PC-9 (cell line): ENCODE data around the gene MAP6D1. TPM values are rescaled to one million over a fixed set of nuclear protein-coding genes. Genes with fewer than 3 reads are reported as not detected.

Source experiments
- Bru-seq: library from RNA; stranded (reverse); fragments of 400-500 nt; gene quantifications from one replicate; lab custom pipeline; 2021; lab: Mats Ljungman, UMichigan
- BruChase-seq, 2 experiments: library from RNA; stranded (reverse); fragments of 400-500 nt; gene quantifications; one replicate each; lab custom pipeline; 2021; lab: Mats Ljungman, UMichigan
- BruUV-seq: library from RNA; stranded (reverse); fragments of 400-500 nt; replicated peaks from 2 replicates; lab custom pipeline; 2021; lab: Mats Ljungman, UMichigan
- CTCF ChIA-PET: fragments of 300-600 bp; sonication (Branson Sonifier 250); formaldehyde crosslinking; loops from one replicate; lab custom pipeline; 2022; ENCODE audit warnings: antibody characterized with exemption; lab: Charles Lee
- POLR2A ChIA-PET: fragments of 300-600 bp; sonication (Branson Sonifier 250); formaldehyde crosslinking; loops from one replicate; lab custom pipeline; 2022; ENCODE audit warnings: antibody characterized with exemption; ENCODE audit not compliant: unreplicated experiment; lab: Charles Lee
- DNase-seq, 2 experiments: peaks; one replicate each; pipeline versions ENCODE4 v3.0.0 to v3.0.0-alpha.2; 2015 to 2022; ENCODE audit warnings: mixed read lengths in 1 of 2
- H2AFZ ChIP-seq: fragments of 200-600 bp; sonication (generic); 2 replicates; pipeline ENCODE4 v1.8.1; 2017; ENCODE audit warnings: antibody characterized with exemption
- H3F3A ChIP-seq: fragments of 200-600 bp; sonication (generic); 2 replicates; pipeline ENCODE4 v1.8.1; 2017; ENCODE audit warnings: antibody characterized with exemption, mild to moderate bottlenecking, low read depth; ENCODE audit not compliant: insufficient read depth
- H3K27ac ChIP-seq: fragments of 200-600 bp; sonication (generic); 2 replicates; pipeline ENCODE4 v1.6.1; 2016; ENCODE audit warnings: mixed run types
- H3K27me3 ChIP-seq: fragments of 200-600 bp; sonication (generic); 2 replicates; pipeline ENCODE4 v1.6.1; 2016; ENCODE audit warnings: low read depth, mixed run types; ENCODE audit not compliant: insufficient read depth
- H3K36me3 ChIP-seq: fragments of 200-600 bp; sonication (generic); 2 replicates; pipeline ENCODE4 v1.6.1; 2016; ENCODE audit warnings: low read depth, mixed run types
- H3K4me1 ChIP-seq: fragments of 200-600 bp; sonication (generic); replicated peaks from 2 replicates; pipeline ENCODE4 v1.6.1; 2016; ENCODE audit warnings: mixed run types; ENCODE audit not compliant: insufficient read depth
- H3K4me2 ChIP-seq: fragments of 200-600 bp; sonication (generic); 2 replicates; pipeline ENCODE4 v1.6.1; 2017; ENCODE audit warnings: mixed run types
- H3K4me3 ChIP-seq: fragments of 200-600 bp; sonication (generic); 2 replicates; pipeline ENCODE4 v1.6.1; 2016; ENCODE audit warnings: mixed run types
- H3K79me2 ChIP-seq: fragments of 200-600 bp; sonication (generic); 2 replicates; pipeline ENCODE4 v1.6.1; 2017; ENCODE audit warnings: low read depth, mixed run types
- H3K9me2 ChIP-seq: fragments of 200-600 bp; sonication (generic); 2 replicates; pipeline ENCODE4 v1.8.1; 2017; ENCODE audit warnings: mild to moderate bottlenecking; ENCODE audit not compliant: insufficient read depth
- H3K9me3 ChIP-seq: fragments of 200-600 bp; sonication (generic); 2 replicates; pipeline ENCODE4 v1.8.1; 2016; ENCODE audit warnings: low read depth; ENCODE audit not compliant: insufficient read depth
- H4K20me1 ChIP-seq: fragments of 200-600 bp; sonication (generic); 2 replicates; pipeline ENCODE4 v1.8.1; 2017; ENCODE audit not compliant: insufficient read depth
- CTCF ChIP-seq: fragments of 200-600 bp; sonication (generic); conservative IDR thresholded peaks from 2 replicates; pipeline ENCODE4 v1.6.1; 2017; ENCODE audit warnings: mixed run types, antibody characterized with exemption, mild to moderate bottlenecking, moderate library complexity
- EZH2 ChIP-seq: fragments of 200-600 bp; sonication (generic); IDR thresholded peaks from 2 replicates; pipeline ENCODE4 v1.8.0; 2017; ENCODE audit warnings: antibody characterized with exemption, low read depth
- intact Hi-C: fragments of 100-400 bp; cut with micrococcal nuclease; formaldehyde crosslinking; loops from one replicate; pipeline ENCODE4 v1.10.0; 2022; ENCODE audit not compliant: unreplicated experiment
- long read RNA-seq: library from polyadenylated mRNA; stranded (forward); transcript quantifications from one replicate; pipeline ENCODE4 v2.0.0, GENCODE V29; 2022
- total RNA-seq: library from RNA; stranded (reverse); gene quantifications from 2 replicates; pipeline ENCODE4 v1.2.3, GENCODE V29; 2021

Gene MAP6D1
- total RNA-seq (2.2 TPM in 2 replicates), Bru-seq, nascent RNA (not detected), BruChase-seq, experiment 1, labeled RNA remaining after a 2-hour chase (percentile 38 among the genes with signal in this experiment), BruChase-seq, experiment 2, labeled RNA remaining after a 6-hour chase (percentile 46 among the genes with signal in this experiment)
- long read RNA-seq, partial matches to known transcripts: 1 of 4 reads
- long read RNA-seq, other reads (novel, unspliced or antisense): 2 of 4 reads

DNA sequence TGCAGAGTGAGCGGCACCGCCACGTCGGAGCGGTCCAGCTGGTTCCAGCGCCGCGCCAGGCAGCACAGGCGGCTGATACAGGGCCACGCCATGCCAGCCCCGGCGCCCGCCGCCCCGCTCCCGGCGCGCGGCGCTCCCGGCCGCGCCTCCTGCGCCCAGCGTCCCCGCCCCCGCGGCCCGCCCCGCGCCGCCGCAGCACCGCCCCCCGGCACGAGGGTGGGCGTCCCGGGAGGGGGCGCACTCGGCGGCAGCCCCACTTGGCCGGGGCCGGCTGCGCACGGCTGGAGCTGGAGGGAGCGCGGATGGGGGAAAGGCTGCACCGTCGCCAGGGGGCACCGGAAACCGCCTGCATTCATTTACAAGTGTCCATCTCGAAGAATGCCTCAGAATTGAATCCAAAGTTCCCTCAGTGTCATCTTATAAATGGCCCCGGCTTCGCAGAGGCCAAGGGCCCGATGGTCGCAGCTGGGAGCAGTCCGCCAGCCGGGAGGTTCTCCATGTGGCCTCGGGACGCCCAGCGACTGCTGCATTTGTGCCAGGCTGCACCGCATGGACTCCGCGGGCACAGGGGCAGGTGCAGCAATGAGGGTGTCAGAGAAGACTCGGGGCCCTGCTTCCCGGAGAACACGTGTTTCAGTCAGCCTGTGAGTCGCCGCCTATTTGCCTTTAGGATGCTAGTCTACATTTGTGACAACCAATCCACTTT lies at the start of gene MAP6D1:
MAP6D1 (minus strand) TSS at position 122 of the 706 bp plus-strand sequence; CDS start at position 92, 30 bp downstream.
- peak within 1 kb of the TSS; percentile 59; the same call in 1 of the 2 replicates for H3K4me3 ChIP-seq
- no peaks in the 10 kb centered on the region for H3K9me2 ChIP-seq
- peaks cover 7% of the 10 kb centered on the region for H4K20me1 ChIP-seq
- peak within 1 kb of the TSS; percentile 65; the same call in 1 of the 2 replicates for H2AFZ ChIP-seq
- no peaks in the 10 kb centered on the region for H3K27me3 ChIP-seq
- peak within 1 kb of the TSS; percentile 79 for H3K4me2 ChIP-seq
- no TSS peak for BruUV-seq
- H3K36me3 ChIP-seq: no peaks in the 10 kb centered on the region
- H3K79me2 ChIP-seq: no peaks in the 10 kb centered on the region
- DNase-seq: peak in 1 of 2 experiments; percentile 72
- H3K9me3 ChIP-seq: no peaks in the 10 kb centered on the region
- TF ChIP-seq EZH2 (no peak), CTCF (no peak; the same call in 1 of the 2 replicates)
- CTCF ChIA-PET: interaction anchor here (0.6 to 1.6 kb wide), 3 partner anchors 15 to 399 kb away, joined by 3 to 6 read pairs (median 4); no protein-coding TSS in a partner anchor
- no peak within 1 kb of the TSS for H3K27ac ChIP-seq
- POLR2A ChIA-PET: no interaction called here
- H3F3A ChIP-seq: peaks cover 29% of the 10 kb centered on the region
- intact Hi-C loops: loop anchor here (2.0 to 5.0 kb wide), 3 partner anchors 19 to 462 kb away; partner anchors contain the start of gene PARL
- 0 out of 2 replicates have a peak, but pooled peaks cover 7% of the 10 kb centered on the region for H3K4me1 ChIP-seq

DNA sequence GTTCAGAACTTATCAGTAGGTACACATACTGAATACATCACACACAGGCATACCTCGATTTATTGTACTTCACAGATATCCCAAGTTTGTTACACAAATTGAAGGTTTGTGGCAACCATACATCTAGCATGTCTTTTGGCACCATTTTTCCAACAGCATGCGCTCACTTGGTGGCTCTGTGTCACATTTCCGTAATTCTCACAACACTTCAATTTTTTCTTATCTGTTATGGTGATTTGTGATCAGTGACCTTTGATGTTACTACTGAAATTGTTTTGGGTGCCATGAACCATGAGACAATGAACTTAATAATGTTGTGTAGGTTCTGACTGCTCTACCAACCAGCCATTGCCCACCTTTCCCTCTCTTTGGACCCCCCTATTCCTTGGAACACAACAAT lies 48.5 kb upstream of the MAP6D1 start:
- Histone ChIP-seq H3K9me2 (no peaks in the 10 kb centered on the region), H3K4me2 (no peak overlapping the region), H3K36me3 (0 out of 2 replicates have a peak, but pooled peaks cover 11% of the 10 kb centered on the region), H3K9me3 (no peaks in the 10 kb centered on the region), H3K27ac (no peak overlapping the region), H2AFZ (no peak overlapping the region), H3K4me3 (no peak overlapping the region), H4K20me1 (peaks cover 66% of the 10 kb centered on the region), H3K4me1 (no peaks in the 10 kb centered on the region), H3F3A (no peaks in the 10 kb centered on the region; the same call in 1 of the 2 replicates), H3K27me3 (no peaks in the 10 kb centered on the region), H3K79me2 (peaks cover 90% of the 10 kb centered on the region)
- intact Hi-C loops: no loop called here
- TF ChIP-seq EZH2 (no peak), CTCF (no peak)
- ChIA-PET POLR2A (no interaction called here), CTCF (interaction anchor here (0.7 kb wide), 1 partner anchor 24 kb away, joined by 4 read pairs; no protein-coding TSS in a partner anchor)
- BruUV-seq: no TSS peak
- DNase-seq: no peak

GRCh38 chr3:183871541-183871940 lies 46.2 kb upstream of the MAP6D1 start:
- Histone ChIP-seq H3K36me3 (0 out of 2 replicates have a peak, but pooled peaks cover 15% of the 10 kb centered on the region), H3K4me1 (no peaks in the 10 kb centered on the region), H3K79me2 (peaks cover 77% of the 10 kb centered on the region), H3K4me2 (no peak overlapping the region), H3K9me3 (no peaks in the 10 kb centered on the region), H3K27me3 (no peaks in the 10 kb centered on the region), H3F3A (no peaks in the 10 kb centered on the region; the same call in 1 of the 2 replicates), H3K9me2 (no peaks in the 10 kb centered on the region), H4K20me1 (peaks cover 53% of the 10 kb centered on the region), H2AFZ (no peak overlapping the region), H3K27ac (no peak overlapping the region), H3K4me3 (no peak overlapping the region)
- no peak for TF ChIP-seq CTCF
- TF ChIP-seq EZH2: no peak
- ChIA-PET POLR2A (interaction anchor here (0.6 to 0.7 kb wide), 2 partner anchors 78 to 455 kb away, joined by 3 to 5 read pairs; no protein-coding TSS in a partner anchor), CTCF (interaction anchor here (0.7 kb wide), 1 partner anchor 669 kb away, joined by 9 read pairs; no protein-coding TSS in a partner anchor)
- DNase-seq: no peak
- BruUV-seq: no TSS peak
- intact Hi-C loops: no loop called here
